ENCODE results near the gene MAGI2. TPM values are rescaled to one million over a fixed set of nuclear protein-coding genes. Genes with fewer than 3 reads are reported as not detected.

MAGI2 gene
- total RNA-seq, 1 donor from 2014 or later: 2.5 TPM

DNA sequence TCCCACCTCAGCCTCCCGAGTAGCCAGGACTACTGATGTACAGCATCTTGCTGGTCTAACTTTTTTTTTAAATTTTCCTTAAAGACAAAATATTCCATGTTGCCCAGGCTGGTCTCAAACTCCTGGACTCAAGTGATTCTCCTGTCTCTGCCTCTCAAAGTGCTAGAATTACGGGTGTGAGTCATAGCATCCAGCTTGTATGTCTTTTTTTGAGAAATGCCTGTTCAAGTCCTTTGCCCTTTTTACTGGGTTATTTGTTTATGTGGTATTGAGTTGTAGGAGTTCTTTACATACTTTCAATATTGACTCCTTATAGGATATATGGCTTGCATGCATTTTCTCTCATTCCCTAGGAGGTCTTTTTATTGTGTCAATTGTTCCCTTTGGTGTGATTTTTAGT, 486.4 kb downstream of the MAGI2 start:
- no peak for TF ChIP-seq CTCF (IDR thresholded peaks at IDR 0.05; ENCODE audit: insufficient read depth, low read length, poor library complexity, severe bottlenecking)
- DNase-seq (ENCODE audit: low read depth): no peak
- Histone ChIP-seq H3K27me3 (ENCODE audit: control insufficient read depth, insufficient read depth, low read length) (no peaks in the 10 kb centered on the region), H3K4me3 (ENCODE audit: low read depth, low read length) (no peak overlapping the region), H3K36me3 (ENCODE audit: control insufficient read depth, insufficient read depth, low read length) (no peaks in the 10 kb centered on the region)

DNA sequence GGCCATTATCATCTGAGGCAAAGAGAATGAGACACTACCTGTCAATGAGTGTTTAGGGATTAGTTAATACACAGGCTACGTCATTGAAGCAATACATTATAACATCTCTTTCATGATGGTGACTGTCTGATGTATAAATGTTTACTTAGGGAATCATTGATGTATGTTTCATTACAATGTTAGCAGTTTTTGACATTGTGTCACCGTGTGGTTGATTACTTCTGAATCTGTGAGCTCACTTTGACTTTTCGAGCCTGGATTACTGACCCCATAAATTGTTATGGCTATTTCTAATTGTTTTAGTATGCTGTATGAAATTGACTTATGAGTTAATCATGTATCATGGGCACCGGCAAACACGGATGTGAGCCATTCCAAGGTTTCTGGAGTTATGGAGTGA, 494.0 kb downstream of the MAGI2 start:
- no peak for DNase-seq (ENCODE audit: low read depth)
- no peaks in the 10 kb centered on the region for H3K27me3 ChIP-seq (ENCODE audit: control insufficient read depth, insufficient read depth, low read length)
- TF ChIP-seq CTCF (IDR thresholded peaks at IDR 0.05; ENCODE audit: insufficient read depth, low read length, poor library complexity, severe bottlenecking): no peak
- no peak overlapping the region for H3K4me3 ChIP-seq (ENCODE audit: low read depth, low read length)
- no peaks in the 10 kb centered on the region for H3K36me3 ChIP-seq (ENCODE audit: control insufficient read depth, insufficient read depth, low read length)

DNA sequence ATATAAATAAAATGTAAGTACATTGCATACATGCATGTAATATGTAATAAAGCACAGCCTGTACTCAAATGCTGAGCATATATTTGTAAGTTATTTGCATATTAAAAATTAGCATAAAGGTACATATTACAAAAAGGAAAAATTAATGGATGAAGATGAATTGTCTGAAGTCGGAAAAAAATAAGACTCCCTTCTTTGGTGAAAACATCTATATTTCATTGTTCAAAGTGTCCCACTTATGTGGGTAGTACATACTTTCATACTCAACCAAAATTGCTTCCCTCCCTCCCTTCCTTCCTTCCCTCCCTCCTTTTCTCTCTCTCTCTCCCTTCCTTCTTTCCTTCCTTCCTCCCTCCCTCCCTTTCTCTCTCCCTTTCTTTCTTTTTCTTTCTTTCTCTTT, 498.1 kb downstream of the MAGI2 start:
- Histone ChIP-seq H3K4me3 (ENCODE audit: low read depth, low read length) (no peak overlapping the region), H3K27me3 (ENCODE audit: control insufficient read depth, insufficient read depth, low read length) (no peaks in the 10 kb centered on the region), H3K36me3 (ENCODE audit: control insufficient read depth, insufficient read depth, low read length) (no peaks in the 10 kb centered on the region)
- no peak for DNase-seq (ENCODE audit: low read depth)
- no peak for TF ChIP-seq CTCF (IDR thresholded peaks at IDR 0.05; ENCODE audit: insufficient read depth, low read length, poor library complexity, severe bottlenecking)

DNA sequence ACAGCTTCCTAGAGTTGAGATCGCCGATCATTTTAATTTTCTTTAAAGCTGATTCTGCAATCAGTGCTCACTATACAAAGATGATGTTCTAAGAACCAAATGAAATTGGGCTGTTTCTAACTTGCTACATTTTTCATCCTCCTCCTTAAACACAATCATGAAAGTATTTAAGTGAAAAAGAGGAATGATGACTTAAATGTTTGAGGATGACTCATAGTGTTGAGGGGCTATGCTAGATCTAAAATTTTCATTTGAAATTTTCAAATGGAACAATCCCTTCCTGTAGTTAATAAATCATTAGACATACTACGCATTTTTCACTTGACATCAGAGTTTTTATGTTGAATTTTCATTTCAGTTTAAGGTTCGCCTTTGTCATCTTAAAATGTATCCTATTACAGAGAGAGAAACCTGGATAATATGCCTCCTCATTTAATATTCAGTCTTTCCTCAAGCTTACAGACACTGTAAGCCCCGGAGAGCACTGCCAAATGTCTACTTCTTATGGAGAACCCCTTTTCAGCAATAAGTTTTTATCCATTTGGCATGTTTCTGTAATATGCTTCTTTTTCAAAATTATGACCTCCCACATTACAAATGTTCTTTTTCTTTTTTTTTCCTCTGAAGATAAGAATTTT, 499.6 kb downstream of the MAGI2 start:
- no peak for DNase-seq (ENCODE audit: low read depth)

GRCh38 chr7:78953090-78953489, 500.4 kb downstream of the MAGI2 start:
- Histone ChIP-seq H3K27me3 (ENCODE audit: control insufficient read depth, insufficient read depth, low read length) (no peaks in the 10 kb centered on the region), H3K4me3 (ENCODE audit: low read depth, low read length) (no peak overlapping the region), H3K36me3 (ENCODE audit: control insufficient read depth, insufficient read depth, low read length) (no peaks in the 10 kb centered on the region)
- DNase-seq (ENCODE audit: low read depth): no peak
- no peak for TF ChIP-seq CTCF (IDR thresholded peaks at IDR 0.05; ENCODE audit: insufficient read depth, low read length, poor library complexity, severe bottlenecking)

More for the DNA sequence above, 499.6 kb downstream of the MAGI2 start:
- TF ChIP-seq CTCF (IDR thresholded peaks at IDR 0.05; ENCODE audit: insufficient read depth, low read length, poor library complexity, severe bottlenecking): no peak
- Histone ChIP-seq H3K4me3 (ENCODE audit: low read depth, low read length) (no peak overlapping the region), H3K27me3 (ENCODE audit: control insufficient read depth, insufficient read depth, low read length) (no peaks in the 10 kb centered on the region), H3K36me3 (ENCODE audit: control insufficient read depth, insufficient read depth, low read length) (no peaks in the 10 kb centered on the region)

DNA sequence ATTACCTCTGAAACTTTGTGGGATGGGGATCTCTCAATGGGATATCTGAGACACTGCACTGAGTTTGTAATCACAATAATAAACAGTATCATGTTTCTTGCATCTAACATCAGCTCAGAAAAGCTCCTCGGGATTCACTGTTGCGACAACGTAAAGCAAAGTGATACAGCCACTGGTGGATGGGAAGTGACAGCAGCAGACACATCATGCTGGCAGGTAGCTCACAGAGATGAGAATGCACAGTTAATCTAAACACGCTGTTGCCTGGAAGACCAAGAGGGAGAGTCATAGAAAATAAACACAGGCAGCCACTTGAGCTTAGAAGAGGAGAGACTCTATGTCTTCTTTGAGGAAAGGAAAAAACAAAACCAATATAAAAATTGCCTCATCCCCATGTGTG, 513.8 kb downstream of the MAGI2 start:
- TF ChIP-seq CTCF (IDR thresholded peaks at IDR 0.05; ENCODE audit: insufficient read depth, low read length, poor library complexity, severe bottlenecking): no peak
- Histone ChIP-seq H3K27me3 (ENCODE audit: control insufficient read depth, insufficient read depth, low read length) (no peaks in the 10 kb centered on the region), H3K36me3 (ENCODE audit: control insufficient read depth, insufficient read depth, low read length) (no peaks in the 10 kb centered on the region), H3K4me3 (ENCODE audit: low read depth, low read length) (no peak overlapping the region)
- no peak for DNase-seq (ENCODE audit: low read depth)

Measured in kidney epithelial cell (primary cell).